NCI-H345 treated with DMSO at 0.1 percent for 48 hours (cell line): ENCODE measurements around the gene ARHGEF37.
A peak's percentile ranks its signal among the peaks of the same experiment; 100 is the strongest.

Source experiments
- DNase-seq: peaks from one replicate; lab custom pipeline; 2025; ENCODE audit not compliant: unreplicated experiment; lab: John Stamatoyannopoulos, UW

Gene ARHGEF37

GRCh38 chr5:149599375-149599774 lies 18.1 kb downstream of the ARHGEF37 start:
- DNase-seq, result no peak

GRCh38 chr5:149600932-149601331 lies 19.6 kb downstream of the ARHGEF37 start:
- no peak for DNase-seq

GRCh38 chr5:149603210-149603609 lies 21.9 kb downstream of the ARHGEF37 start:
- no peak for DNase-seq

GRCh38 chr5:149603920-149604319 lies 22.6 kb downstream of the ARHGEF37 start:
- DNase-seq, result no peak

- DNase-seq, result no peak
Measured at GRCh38 chr5:149604321-149604720, 23.0 kb downstream of the ARHGEF37 start.

- no peak for DNase-seq
Measured at GRCh38 chr5:149605354-149605997, 24.2 kb downstream of the ARHGEF37 start.

GRCh38 chr5:149605998-149606724 lies 24.9 kb downstream of the ARHGEF37 start:
- DNase-seq, result no peak

- DNase-seq, result no peak
Measured at GRCh38 chr5:149608936-149609545, 27.7 kb downstream of the ARHGEF37 start.

GRCh38 chr5:149609640-149610219 lies 28.4 kb downstream of the ARHGEF37 start:
- no peak for DNase-seq

- no peak for DNase-seq
Measured at GRCh38 chr5:149610589-149611255, 29.4 kb downstream of the ARHGEF37 start.

GRCh38 chr5:149611326-149611725 lies 30.0 kb downstream of the ARHGEF37 start:
- DNase-seq, result no peak

GRCh38 chr5:149614034-149614907 lies 33.0 kb downstream of the ARHGEF37 start:
- no peak for DNase-seq

- DNase-seq, result no peak
Measured at GRCh38 chr5:149615976-149616375, 34.7 kb downstream of the ARHGEF37 start.

- DNase-seq, result no peak
Measured at GRCh38 chr5:149616727-149617285, 35.5 kb downstream of the ARHGEF37 start.

GRCh38 chr5:149617760-149618306 lies 36.5 kb downstream of the ARHGEF37 start:
- DNase-seq, result no peak

GRCh38 chr5:149618581-149619248 lies 37.4 kb downstream of the ARHGEF37 start:
- peak; percentile 24 for DNase-seq

- no peak for DNase-seq
Measured at GRCh38 chr5:149621415-149622098, 40.3 kb downstream of the ARHGEF37 start.

- no peak for DNase-seq
Measured at GRCh38 chr5:149622466-149622865, 41.2 kb downstream of the ARHGEF37 start.

- DNase-seq, result no peak
Measured at GRCh38 chr5:149623473-149623872, 42.2 kb downstream of the ARHGEF37 start.
